ENCODE measurements around the gene ZNF275.

DNA sequence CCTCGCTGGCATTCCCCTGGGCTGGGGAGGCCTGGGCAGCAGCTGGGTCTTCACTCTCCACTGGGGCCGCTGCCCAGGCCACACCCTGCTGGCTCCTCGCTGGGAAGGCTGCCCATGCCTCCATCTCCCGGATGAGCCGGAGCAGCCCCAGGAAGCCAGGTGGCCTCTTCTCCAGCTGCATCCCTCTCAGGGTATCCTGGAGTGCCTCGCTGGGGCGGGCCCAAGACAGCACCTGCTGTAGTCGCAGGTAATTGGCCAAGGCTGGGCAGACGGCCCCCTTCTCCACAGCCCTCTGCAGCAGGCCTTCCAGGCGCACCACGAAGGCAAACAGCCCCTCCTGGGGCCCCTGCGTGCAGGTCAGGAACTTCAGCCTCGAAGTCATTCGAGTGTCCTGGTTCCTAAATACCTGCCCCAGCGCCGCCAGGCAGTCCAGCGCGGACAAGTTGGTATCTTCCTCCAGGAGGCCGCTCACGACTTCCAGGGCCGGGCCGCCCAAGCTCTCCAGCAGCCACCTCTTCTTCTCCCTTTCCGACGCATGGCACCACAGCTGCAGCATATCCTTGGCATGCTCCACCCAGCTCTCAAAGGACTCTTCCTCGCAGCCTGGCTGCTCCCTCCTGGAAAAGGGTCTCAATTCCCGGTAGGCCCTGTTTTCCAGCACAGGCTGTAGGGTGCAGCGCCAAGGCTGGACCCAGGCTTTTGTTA lies 63.5 kb downstream of the ZNF275 start:
- TF ChIP-seq, protein P1, sequence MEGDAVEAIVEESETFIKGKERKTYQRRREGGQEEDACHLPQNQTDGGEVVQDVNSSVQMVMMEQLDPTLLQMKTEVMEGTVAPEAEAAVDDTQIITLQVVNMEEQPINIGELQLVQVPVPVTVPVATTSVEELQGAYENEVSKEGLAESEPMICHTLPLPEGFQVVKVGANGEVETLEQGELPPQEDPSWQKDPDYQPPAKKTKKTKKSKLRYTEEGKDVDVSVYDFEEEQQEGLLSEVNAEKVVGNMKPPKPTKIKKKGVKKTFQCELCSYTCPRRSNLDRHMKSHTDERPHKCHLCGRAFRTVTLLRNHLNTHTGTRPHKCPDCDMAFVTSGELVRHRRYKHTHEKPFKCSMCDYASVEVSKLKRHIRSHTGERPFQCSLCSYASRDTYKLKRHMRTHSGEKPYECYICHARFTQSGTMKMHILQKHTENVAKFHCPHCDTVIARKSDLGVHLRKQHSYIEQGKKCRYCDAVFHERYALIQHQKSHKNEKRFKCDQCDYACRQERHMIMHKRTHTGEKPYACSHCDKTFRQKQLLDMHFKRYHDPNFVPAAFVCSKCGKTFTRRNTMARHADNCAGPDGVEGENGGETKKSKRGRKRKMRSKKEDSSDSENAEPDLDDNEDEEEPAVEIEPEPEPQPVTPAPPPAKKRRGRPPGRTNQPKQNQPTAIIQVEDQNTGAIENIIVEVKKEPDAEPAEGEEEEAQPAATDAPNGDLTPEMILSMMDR (IDR thresholded peaks at IDR 0.05) = no peak
- no peak for TF ChIP-seq EZH2phosphoT487 (IDR thresholded peaks at IDR 0.05)
